Natural killer cell (primary cell): ENCODE data around the gene PGLYRP3. TPM values are rescaled to one million over a fixed set of nuclear protein-coding genes. Genes with fewer than 3 reads are reported as not detected.

Source experiments
- ATAC-seq, 3 donors: fragments of 150-1000 bp in 2 of 3; fragments of 200-7000 bp in 1 of 3; cut with Tn5 transposase; 1 replicate in 1 of 3; 2 replicates in 2 of 3; pipeline ENCODE4 v1.10.0; 2021; ENCODE audit warnings: mild to moderate bottlenecking in 2 of 3, moderate library complexity in 2 of 3
- DNase-seq, 2 donors: peaks; one replicate each; pipeline versions ENCODE4 v3.0.0 to v3.0.0-alpha.2; 2013 to 2021; ENCODE audit warnings: mixed read lengths in 1 of 2
- H3K27ac ChIP-seq: one replicate; pipeline ENCODE4 v1.5.1; 2013; ENCODE audit warnings: mild to moderate bottlenecking, low read length
- H3K27me3 ChIP-seq: one replicate; pipeline ENCODE4 v1.6.1; 2013; ENCODE audit warnings: low read length; ENCODE audit not compliant: control insufficient read depth, insufficient read depth
- H3K36me3 ChIP-seq: one replicate; pipeline ENCODE4 v1.6.1; 2013; ENCODE audit warnings: low read length; ENCODE audit not compliant: control insufficient read depth, insufficient read depth
- H3K4me1 ChIP-seq: one replicate; pipeline ENCODE4 v1.6.1; 2013; ENCODE audit warnings: low read length; ENCODE audit not compliant: control insufficient read depth, insufficient read depth
- H3K4me3 ChIP-seq: one replicate; pipeline ENCODE4 v1.5.1; 2013; ENCODE audit warnings: low read length
- H3K9me3 ChIP-seq: one replicate; pipeline ENCODE4 v1.6.1; 2013; ENCODE audit warnings: low read length; ENCODE audit not compliant: control insufficient read depth, insufficient read depth
- H3K27ac Mint-ChIP-seq, 2 donors: one replicate each; pipeline ENCODE4 v1.8.0; 2022; ENCODE audit warnings: mild to moderate bottlenecking in 2 of 2, mixed read lengths in 2 of 2, moderate library complexity in 1 of 2
- H3K27me3 Mint-ChIP-seq, 2 donors: one replicate each; pipeline ENCODE4 v1.8.0; 2022; ENCODE audit warnings: low read depth in 2 of 2, mixed read lengths in 2 of 2
- H3K36me3 Mint-ChIP-seq: one replicate; pipeline ENCODE4 v1.8.0; 2022; ENCODE audit warnings: mixed read lengths
- H3K4me1 Mint-ChIP-seq, 2 donors: one replicate each; pipeline ENCODE4 v1.8.0; 2022; ENCODE audit warnings: mixed read lengths in 2 of 2
- H3K4me3 Mint-ChIP-seq: one replicate; pipeline ENCODE4 v1.8.0; 2022; ENCODE audit warnings: mild to moderate bottlenecking, moderate library complexity, mixed read lengths
- H3K9me3 Mint-ChIP-seq, 2 donors: one replicate each; pipeline ENCODE4 v1.8.0; 2022; ENCODE audit warnings: mixed read lengths in 2 of 2
- CTCF ChIP-seq: fragments of 200-600 bp; IDR thresholded peaks from one replicate; pipeline ENCODE4 v1.8.0; 2022; ENCODE audit warnings: antibody characterized with exemption
- WGBS: methylation state at CpG from one replicate; pipeline ENCODE4 v1.1.7; 2013; ENCODE audit warnings: missing lambda C conversion rate; ENCODE audit not compliant: insufficient coverage; 5-methylcytosine and 5-hydroxymethylcytosine counted together
- intact Hi-C: fragments of 100-400 bp; cut with micrococcal nuclease; formaldehyde crosslinking; loops from one replicate; pipeline ENCODE4 v1.14.2; 2022
- total RNA-seq, 4 donors: library from RNA; stranded (reverse); fragments of 120-200 nt in 1 of 4; gene quantifications; one replicate each; pipeline versions ENCODE4 v1.2.3 to v1.2.4, GENCODE V29; 2013 to 2022

The PGLYRP3 gene
- total RNA-seq, 3 donors from 2014 or later (not counting 1 experiment from before 2014, with no cell fraction given) = not detected

- Mint-ChIP-seq H3K27me3 (peaks cover 19 to 25% of the 10 kb centered on the region in 2 donors), H3K4me1 (no peaks in the 10 kb centered on the region), H3K36me3 (no peaks in the 10 kb centered on the region), H3K4me3 (no peak overlapping the region), H3K9me3 (no peaks in the 10 kb centered on the region), H3K27ac (no peak overlapping the region)
- Histone ChIP-seq H3K36me3 (no peaks in the 10 kb centered on the region), H3K27me3 (peaks cover 2% of the 10 kb centered on the region), H3K27ac (no peak overlapping the region), H3K4me1 (peaks cover 4% of the 10 kb centered on the region), H3K4me3 (no peak overlapping the region), H3K9me3 (no peaks in the 10 kb centered on the region)
- ATAC-seq = peak; percentile 68 to 86 (median 69)
- under 1% methylated on average over 4 of the region's 4 CpGs for WGBS
- DNase-seq = peak; percentile 43 to 80
- TF ChIP-seq CTCF = peak; percentile 85
- intact Hi-C loops = loop anchor here (2.0 kb wide), 1 partner anchor 52 kb away; no protein-coding TSS in a partner anchor
Measured at GRCh38 chr1:153352523-153352922, 39.8 kb upstream of the PGLYRP3 start.

GRCh38 chr1:153350321-153350957 is 37.7 kb upstream of the PGLYRP3 start:
- H3K9me3 ChIP-seq = no peaks in the 10 kb centered on the region
- H3K27ac ChIP-seq = no peak overlapping the region
- Mint-ChIP-seq H3K4me1 (peaks cover 15 to 16% of the 10 kb centered on the region in 2 donors), H3K36me3 (no peaks in the 10 kb centered on the region), H3K9me3 (no peaks in the 10 kb centered on the region), H3K4me3 (no peak overlapping the region), H3K27me3 (peaks cover 28 to 39% of the 10 kb centered on the region in 2 donors), H3K27ac (no peak overlapping the region)
- H3K27me3 ChIP-seq = peaks cover 7% of the 10 kb centered on the region
- 30% methylated on average over 1 of the region's 1 CpG for WGBS
- TF ChIP-seq CTCF = no peak
- no peak for ATAC-seq
- no peak overlapping the region for H3K4me3 ChIP-seq
- peaks cover 12% of the 10 kb centered on the region for H3K4me1 ChIP-seq
- intact Hi-C loops = no loop called here
- H3K36me3 ChIP-seq = no peaks in the 10 kb centered on the region
- no peak for DNase-seq

GRCh38 chr1:153349363-153350320 is 36.9 kb upstream of the PGLYRP3 start:
- H3K4me3 ChIP-seq = no peak overlapping the region
- no peak overlapping the region for H3K27ac ChIP-seq
- no peaks in the 10 kb centered on the region for H3K9me3 ChIP-seq
- DNase-seq = no peak
- ATAC-seq = no peak
- 71% methylated on average over 16 of the region's 17 CpGs for WGBS
- Mint-ChIP-seq H3K36me3 (no peaks in the 10 kb centered on the region), H3K27me3 (peaks cover 32 to 39% of the 10 kb centered on the region in 2 donors), H3K4me1 (peaks cover 17 to 18% of the 10 kb centered on the region in 2 donors), H3K27ac (no peak overlapping the region), H3K4me3 (no peak overlapping the region), H3K9me3 (no peaks in the 10 kb centered on the region)
- peaks cover 19% of the 10 kb centered on the region for H3K4me1 ChIP-seq
- TF ChIP-seq CTCF = no peak
- H3K27me3 ChIP-seq = peaks cover 7% of the 10 kb centered on the region
- intact Hi-C loops = no loop called here
- H3K36me3 ChIP-seq = no peaks in the 10 kb centered on the region
